ENCODE data around the gene ERC2.

DNA sequence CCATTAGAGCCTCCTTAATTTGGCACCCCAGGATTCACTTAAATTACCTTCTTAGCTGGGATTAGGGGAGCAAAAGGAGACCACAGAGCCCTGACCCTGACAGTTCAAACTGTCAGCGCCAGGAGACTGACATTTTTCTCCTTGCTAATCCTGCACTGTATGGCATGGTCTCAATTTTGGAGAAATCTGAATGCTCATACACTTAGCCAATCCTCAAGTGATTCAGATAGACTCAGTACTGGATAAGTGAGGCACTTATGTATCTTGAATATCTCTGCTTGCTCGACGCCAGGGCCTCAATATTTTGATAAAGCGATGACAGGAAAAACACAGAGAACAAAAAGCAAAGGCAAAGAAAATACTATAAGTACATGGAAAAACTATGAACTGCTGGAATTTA, 605.2 kb downstream of the ERC2 start:
- TF ChIP-seq GATA2 (IDR thresholded peaks at IDR 0.05; ENCODE audit: low read depth, low read length) (no peak), GATA3 (IDR thresholded peaks at IDR 0.05; ENCODE audit: low read depth, low read length) (no peak)

Measured in SH-SY5Y (cell line).